ENCODE results near the gene HDHD2. TPM values are rescaled to one million over a fixed set of nuclear protein-coding genes. Genes with fewer than 3 reads are reported as not detected.

HDHD2 gene
- total and polyA plus RNA-seq, 2 of the 13 experiments (the other 11 are each of a cell fraction or from before 2014, with no cell fraction given): 10.2 to 34.7 TPM

DNA sequence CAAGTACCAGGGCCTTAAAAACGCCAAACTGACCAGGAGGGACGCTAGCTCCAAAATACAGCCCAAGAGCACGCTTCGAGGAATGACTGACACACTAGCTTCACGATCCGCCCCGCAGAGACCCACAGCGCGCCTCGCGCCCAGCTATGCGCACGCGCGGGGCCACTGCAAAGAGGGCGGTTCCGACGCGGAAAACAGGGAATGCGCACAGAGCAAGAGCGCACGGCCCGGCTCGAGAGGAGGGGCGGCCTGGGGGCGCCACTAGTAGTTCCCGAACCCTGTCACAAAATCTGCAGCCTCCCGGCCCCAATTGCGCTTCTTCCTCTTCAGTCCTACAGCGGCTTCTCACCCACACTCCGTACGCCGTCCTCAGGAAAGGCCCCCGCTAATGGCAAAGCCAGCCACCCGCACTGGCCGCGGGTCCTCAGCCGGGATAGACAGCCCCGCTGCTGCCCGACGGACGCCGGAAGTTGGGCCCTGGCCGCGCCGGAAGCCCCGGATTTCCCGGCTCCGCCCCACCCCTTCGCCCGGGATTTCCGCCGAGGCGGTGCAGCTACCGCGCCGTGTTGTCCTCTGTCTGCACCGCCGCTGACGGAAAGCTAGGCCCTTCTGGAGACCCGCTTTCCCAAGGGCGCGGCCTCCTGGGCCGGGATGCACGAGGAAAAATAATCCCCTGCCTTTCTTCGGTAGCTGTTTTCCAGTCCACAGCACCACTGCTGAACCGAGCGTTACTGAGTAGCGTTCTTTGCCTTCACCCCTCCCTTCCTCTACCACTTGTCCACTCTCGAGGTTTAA lies at the start of gene HDHD2 (continued):
- TF ChIP-seq FIP1L1 (IDR thresholded peaks at IDR 0.05; ENCODE audit: borderline replicate concordance, insufficient read depth, low read depth, low read length) (no peak), CBX1 (IDR thresholded peaks at IDR 0.05; ENCODE audit: low read depth) (peak; percentile 71), NR3C1 (CRISPR knock-in tag; IDR thresholded peaks at IDR 0.05) (0 out of 2 replicates have a peak, but pooled peaks have one; percentile 6), SP1 (IDR thresholded peaks at IDR 0.05) (no peak), SP1 (CRISPR knock-in tag; IDR thresholded peaks at IDR 0.05) (peak; percentile 39; the same call in 1 of the 2 replicates), ZNF557 (CRISPR knock-in tag; IDR thresholded peaks at IDR 0.05) (no peak), ARHGAP35 (CRISPR knock-in tag; IDR thresholded peaks at IDR 0.05; ENCODE audit: borderline replicate concordance) (peak; percentile 33; the same call in 1 of the 2 replicates), POLR2AphosphoS5 (IDR thresholded peaks at IDR 0.05; ENCODE audit: low read depth, low read length) (peak; percentile 88), TCF12 (IDR thresholded peaks at IDR 0.05) (no peak), TCF12 (CRISPR knock-in tag; IDR thresholded peaks at IDR 0.05) (no peak), ZNF44 (CRISPR knock-in tag; IDR thresholded peaks at IDR 0.05) (no peak; the same call in 1 of the 2 replicates), GABPA (IDR thresholded peaks at IDR 0.05; ENCODE audit: low read depth, low read length) (peak; percentile 85), GABPA (CRISPR knock-in tag; IDR thresholded peaks at IDR 0.05; ENCODE audit: low read depth) (peak; percentile 94), ZNF230 (CRISPR knock-in tag; IDR thresholded peaks at IDR 0.05) (peak; percentile 66; the same call in 1 of the 2 replicates), ZNF781 (CRISPR knock-in tag; IDR thresholded peaks at IDR 0.05; ENCODE audit: borderline replicate concordance, not compliant biosample characterization) (no peak), ZNF670 (CRISPR knock-in tag; IDR thresholded peaks at IDR 0.05; ENCODE audit: borderline replicate concordance) (peak; percentile 77; the same call in 1 of the 2 replicates), ZNF326 (CRISPR knock-in tag; IDR thresholded peaks at IDR 0.05; ENCODE audit: borderline replicate concordance) (no peak), ZNF484 (CRISPR knock-in tag; IDR thresholded peaks at IDR 0.05; ENCODE audit: borderline replicate concordance, low read depth) (no peak), ZNF33A (CRISPR knock-in tag; IDR thresholded peaks at IDR 0.05; ENCODE audit: borderline replicate concordance) (no peak), ZNF772 (CRISPR knock-in tag; IDR thresholded peaks at IDR 0.05) (peak; percentile 68)
- TF ChIP-seq, protein P1, sequence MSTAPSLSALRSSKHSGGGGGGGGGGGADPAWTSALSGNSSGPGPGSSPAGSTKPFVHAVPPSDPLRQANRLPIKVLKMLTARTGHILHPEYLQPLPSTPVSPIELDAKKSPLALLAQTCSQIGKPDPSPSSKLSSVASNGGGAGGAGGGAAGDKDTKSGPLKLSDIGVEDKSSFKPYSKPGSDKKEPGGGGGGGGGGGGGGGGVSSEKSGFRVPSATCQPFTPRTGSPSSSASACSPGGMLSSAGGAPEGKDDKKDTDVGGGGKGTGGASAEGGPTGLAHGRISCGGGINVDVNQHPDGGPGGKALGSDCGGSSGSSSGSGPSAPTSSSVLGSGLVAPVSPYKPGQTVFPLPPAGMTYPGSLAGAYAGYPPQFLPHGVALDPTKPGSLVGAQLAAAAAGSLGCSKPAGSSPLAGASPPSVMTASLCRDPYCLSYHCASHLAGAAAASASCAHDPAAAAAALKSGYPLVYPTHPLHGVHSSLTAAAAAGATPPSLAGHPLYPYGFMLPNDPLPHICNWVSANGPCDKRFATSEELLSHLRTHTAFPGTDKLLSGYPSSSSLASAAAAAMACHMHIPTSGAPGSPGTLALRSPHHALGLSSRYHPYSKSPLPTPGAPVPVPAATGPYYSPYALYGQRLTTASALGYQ (CRISPR knock-in tag; IDR thresholded peaks at IDR 0.05): no peak
- TF ChIP-seq, protein P2, sequence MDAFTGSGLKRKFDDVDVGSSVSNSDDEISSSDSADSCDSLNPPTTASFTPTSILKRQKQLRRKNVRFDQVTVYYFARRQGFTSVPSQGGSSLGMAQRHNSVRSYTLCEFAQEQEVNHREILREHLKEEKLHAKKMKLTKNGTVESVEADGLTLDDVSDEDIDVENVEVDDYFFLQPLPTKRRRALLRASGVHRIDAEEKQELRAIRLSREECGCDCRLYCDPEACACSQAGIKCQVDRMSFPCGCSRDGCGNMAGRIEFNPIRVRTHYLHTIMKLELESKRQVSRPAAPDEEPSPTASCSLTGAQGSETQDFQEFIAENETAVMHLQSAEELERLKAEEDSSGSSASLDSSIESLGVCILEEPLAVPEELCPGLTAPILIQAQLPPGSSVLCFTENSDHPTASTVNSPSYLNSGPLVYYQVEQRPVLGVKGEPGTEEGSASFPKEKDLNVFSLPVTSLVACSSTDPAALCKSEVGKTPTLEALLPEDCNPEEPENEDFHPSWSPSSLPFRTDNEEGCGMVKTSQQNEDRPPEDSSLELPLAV (CRISPR knock-in tag; conservative IDR thresholded peaks at IDR 0.05; ENCODE audit: low read depth): no peak
- TF ChIP-seq, protein P3, sequence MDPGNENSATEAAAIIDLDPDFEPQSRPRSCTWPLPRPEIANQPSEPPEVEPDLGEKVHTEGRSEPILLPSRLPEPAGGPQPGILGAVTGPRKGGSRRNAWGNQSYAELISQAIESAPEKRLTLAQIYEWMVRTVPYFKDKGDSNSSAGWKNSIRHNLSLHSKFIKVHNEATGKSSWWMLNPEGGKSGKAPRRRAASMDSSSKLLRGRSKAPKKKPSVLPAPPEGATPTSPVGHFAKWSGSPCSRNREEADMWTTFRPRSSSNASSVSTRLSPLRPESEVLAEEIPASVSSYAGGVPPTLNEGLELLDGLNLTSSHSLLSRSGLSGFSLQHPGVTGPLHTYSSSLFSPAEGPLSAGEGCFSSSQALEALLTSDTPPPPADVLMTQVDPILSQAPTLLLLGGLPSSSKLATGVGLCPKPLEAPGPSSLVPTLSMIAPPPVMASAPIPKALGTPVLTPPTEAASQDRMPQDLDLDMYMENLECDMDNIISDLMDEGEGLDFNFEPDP (CRISPR knock-in tag; conservative IDR thresholded peaks at IDR 0.05): no peak
- TF ChIP-seq, protein P4, sequence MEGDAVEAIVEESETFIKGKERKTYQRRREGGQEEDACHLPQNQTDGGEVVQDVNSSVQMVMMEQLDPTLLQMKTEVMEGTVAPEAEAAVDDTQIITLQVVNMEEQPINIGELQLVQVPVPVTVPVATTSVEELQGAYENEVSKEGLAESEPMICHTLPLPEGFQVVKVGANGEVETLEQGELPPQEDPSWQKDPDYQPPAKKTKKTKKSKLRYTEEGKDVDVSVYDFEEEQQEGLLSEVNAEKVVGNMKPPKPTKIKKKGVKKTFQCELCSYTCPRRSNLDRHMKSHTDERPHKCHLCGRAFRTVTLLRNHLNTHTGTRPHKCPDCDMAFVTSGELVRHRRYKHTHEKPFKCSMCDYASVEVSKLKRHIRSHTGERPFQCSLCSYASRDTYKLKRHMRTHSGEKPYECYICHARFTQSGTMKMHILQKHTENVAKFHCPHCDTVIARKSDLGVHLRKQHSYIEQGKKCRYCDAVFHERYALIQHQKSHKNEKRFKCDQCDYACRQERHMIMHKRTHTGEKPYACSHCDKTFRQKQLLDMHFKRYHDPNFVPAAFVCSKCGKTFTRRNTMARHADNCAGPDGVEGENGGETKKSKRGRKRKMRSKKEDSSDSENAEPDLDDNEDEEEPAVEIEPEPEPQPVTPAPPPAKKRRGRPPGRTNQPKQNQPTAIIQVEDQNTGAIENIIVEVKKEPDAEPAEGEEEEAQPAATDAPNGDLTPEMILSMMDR (CRISPR knock-in tag; IDR thresholded peaks at IDR 0.05): 0 out of 2 replicates have a peak, but pooled peaks have one; percentile 43
